Suprapubic skin (tissue), 4 donors: ENCODE data around the gene RFX3. TPM values are rescaled to one million over a fixed set of nuclear protein-coding genes. Genes with fewer than 3 reads are reported as not detected.

Experiments
- DNase-seq, 2 donors: peaks; one replicate each; pipeline ENCODE4 v3.0.0-alpha.2; 2019; ENCODE audit warnings: low spot score in 2 of 2
- H3K27ac ChIP-seq: fragments of 200-600 bp; sonication (generic); one replicate; pipeline ENCODE4 v1.5.1; 2019
- H3K27me3 ChIP-seq: fragments of 200-600 bp; sonication (generic); one replicate; pipeline ENCODE4 v1.5.1; 2019
- H3K36me3 ChIP-seq: fragments of 200-600 bp; sonication (generic); one replicate; pipeline ENCODE4 v1.5.1; 2019
- H3K4me1 ChIP-seq: fragments of 200-600 bp; sonication (generic); one replicate; pipeline ENCODE4 v1.5.1; 2019
- H3K4me3 ChIP-seq: fragments of 200-600 bp; sonication (generic); one replicate; pipeline ENCODE4 v1.5.1; 2019; ENCODE audit warnings: mild to moderate bottlenecking
- H3K9me3 ChIP-seq: fragments of 200-600 bp; sonication (generic); one replicate; pipeline ENCODE4 v1.5.1; 2019
- CTCF ChIP-seq, 2 donors: fragments of 200-600 bp in 1 of 2; fragments of 450-650 bp in 1 of 2; sonication (generic) in 1 of 2; IDR thresholded peaks; one replicate each; pipeline ENCODE4 v1.5.1; 2016 to 2019; ENCODE audit warnings: antibody characterized with exemption in 2 of 2, mild to moderate bottlenecking in 1 of 2, moderate library complexity in 1 of 2
- EP300 ChIP-seq: sonication (generic); formaldehyde crosslinking; IDR thresholded peaks from one replicate; pipeline ENCODE4 v1.6.1; 2017; ENCODE audit warnings: antibody characterized with exemption
- POLR2A ChIP-seq, 2 donors: fragments of 450-650 bp; IDR thresholded peaks; one replicate each; pipeline ENCODE4 v1.6.1; 2017; ENCODE audit warnings: antibody characterized with exemption in 2 of 2, mild to moderate bottlenecking in 2 of 2, moderate library complexity in 2 of 2
- POLR2AphosphoS5 ChIP-seq, 3 donors: sonication (generic); formaldehyde crosslinking; IDR thresholded peaks; one replicate each; pipeline ENCODE4 v1.6.1; 2017; ENCODE audit warnings: antibody characterized with exemption in 3 of 3
- WGBS: methylation state at CpG from one replicate; pipeline ENCODE4 v1.1.5; 2018; 5-methylcytosine and 5-hydroxymethylcytosine counted together
- total RNA-seq, 4 donors: library from RNA; depleted of rRNA; stranded (reverse); fragments of >200 nt; gene quantifications; one replicate each; pipeline ENCODE4 v1.1.0, GENCODE V29; 2016

Gene RFX3
- total RNA-seq, 4 donors from 2014 or later: 7.7 to 23.5 (median 9.4) TPM

DNA sequence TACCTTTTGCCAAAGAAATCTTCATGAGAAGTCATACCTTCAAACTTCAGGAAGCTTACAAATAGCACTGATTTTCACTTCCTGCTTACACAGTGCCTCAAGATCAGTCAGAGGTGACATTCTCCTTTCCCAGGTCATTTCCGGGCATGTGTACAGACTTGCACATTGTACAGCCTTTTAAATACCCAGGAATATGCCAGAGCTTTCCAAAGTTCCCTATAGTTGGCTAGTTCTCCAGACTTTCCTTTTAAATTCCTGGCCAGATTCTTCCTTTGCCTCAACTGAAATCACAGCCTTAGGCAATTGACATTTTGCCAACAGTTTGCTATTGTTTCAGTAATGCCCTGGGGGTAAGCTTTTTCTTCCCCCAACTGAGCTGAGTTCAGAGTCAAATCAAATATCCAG is 47.2 kb downstream of the RFX3 start:
- no peak overlapping the region for H3K27ac ChIP-seq

GRCh38 chr9:3477236-3477834 is 48.5 kb downstream of the RFX3 start:
- H3K4me1 ChIP-seq: no peaks in the 10 kb centered on the region
- no peak for DNase-seq
- WGBS: 79% methylated on average over 4 of the region's 4 CpGs

More for the DNA sequence above, 47.2 kb downstream of the RFX3 start:
- Histone ChIP-seq H3K36me3 (no peaks in the 10 kb centered on the region), H3K4me1 (no peaks in the 10 kb centered on the region), H3K27me3 (no peaks in the 10 kb centered on the region), H3K4me3 (no peak overlapping the region), H3K9me3 (no peaks in the 10 kb centered on the region)
- WGBS: 59% methylated on average over 1 of the region's 1 CpG
- DNase-seq: no peak
- TF ChIP-seq CTCF (IDR thresholded peaks at IDR 0.05) (no peak), POLR2A (IDR thresholded peaks at IDR 0.05) (no peak), POLR2AphosphoS5 (IDR thresholded peaks at IDR 0.05) (no peak), EP300 (no peak)

GRCh38 chr9:3475300-3476020 is 50.3 kb downstream of the RFX3 start:
- Histone ChIP-seq H3K4me1 (no peaks in the 10 kb centered on the region), H3K27ac (no peak overlapping the region), H3K9me3 (no peaks in the 10 kb centered on the region), H3K27me3 (no peaks in the 10 kb centered on the region), H3K4me3 (no peak overlapping the region), H3K36me3 (no peaks in the 10 kb centered on the region)
- TF ChIP-seq POLR2A (IDR thresholded peaks at IDR 0.05) (no peak), CTCF (IDR thresholded peaks at IDR 0.05) (no peak), EP300 (no peak), POLR2AphosphoS5 (IDR thresholded peaks at IDR 0.05) (no peak)
- 94% methylated on average over 14 of the region's 14 CpGs for WGBS
- DNase-seq: peak in 1 of 2 donors; percentile 48

More at GRCh38 chr9:3477236-3477834, 48.5 kb downstream of the RFX3 start:
- TF ChIP-seq POLR2AphosphoS5 (IDR thresholded peaks at IDR 0.05): no peak
- TF ChIP-seq POLR2A (IDR thresholded peaks at IDR 0.05): no peak
- no peak for TF ChIP-seq EP300
- no peak for TF ChIP-seq CTCF (IDR thresholded peaks at IDR 0.05)
- Histone ChIP-seq H3K36me3 (no peaks in the 10 kb centered on the region), H3K27ac (no peak overlapping the region), H3K4me3 (no peak overlapping the region), H3K27me3 (no peaks in the 10 kb centered on the region), H3K9me3 (no peaks in the 10 kb centered on the region)

GRCh38 chr9:3474821-3475220 is 51.0 kb downstream of the RFX3 start:
- WGBS: 92% methylated on average over 2 of the region's 2 CpGs
- no peak for DNase-seq
- Histone ChIP-seq H3K4me3 (no peak overlapping the region), H3K4me1 (no peaks in the 10 kb centered on the region), H3K36me3 (no peaks in the 10 kb centered on the region), H3K27ac (no peak overlapping the region), H3K27me3 (no peaks in the 10 kb centered on the region), H3K9me3 (no peaks in the 10 kb centered on the region)
- no peak for TF ChIP-seq EP300
- TF ChIP-seq CTCF (IDR thresholded peaks at IDR 0.05): no peak
- TF ChIP-seq POLR2A (IDR thresholded peaks at IDR 0.05): no peak
- no peak for TF ChIP-seq POLR2AphosphoS5 (IDR thresholded peaks at IDR 0.05)

GRCh38 chr9:3473405-3473804 is 52.4 kb downstream of the RFX3 start:
- Histone ChIP-seq H3K4me1 (no peaks in the 10 kb centered on the region), H3K27ac (no peak overlapping the region), H3K9me3 (no peaks in the 10 kb centered on the region), H3K36me3 (no peaks in the 10 kb centered on the region), H3K27me3 (no peaks in the 10 kb centered on the region), H3K4me3 (no peak overlapping the region)
- no peak for DNase-seq
- TF ChIP-seq EP300 (no peak), CTCF (IDR thresholded peaks at IDR 0.05) (no peak), POLR2A (IDR thresholded peaks at IDR 0.05) (no peak), POLR2AphosphoS5 (IDR thresholded peaks at IDR 0.05) (no peak)
- WGBS: 94% methylated on average over 1 of the region's 1 CpG
